HG02678 (cell line): Measurements from ENCODE around the gene TRMU.
"Not testable (repeated sequence)": the region's sequence is repeated elsewhere in the genome, so short reads cannot be mapped to it uniquely, and the experiment has no call there.

Experiments used
- ATAC-seq: cut with Tn5 transposase; IDR thresholded peaks from one replicate; pipeline ENCODE4 v1.9.1; 2021; ENCODE audit warnings: mild to moderate bottlenecking, moderate library complexity; ENCODE audit not compliant: unreplicated experiment

The TRMU gene

GRCh38 chr22:46299101-46299500, 36.4 kb upstream of the TRMU start:
- no peak for ATAC-seq

- ATAC-seq = no peak
Observed at GRCh38 chr22:46300491-46300890, 35.0 kb upstream of the TRMU start.

GRCh38 chr22:46303347-46303965, 32.1 kb upstream of the TRMU start:
- ATAC-seq = no peak

GRCh38 chr22:46308283-46308988, 27.1 kb upstream of the TRMU start:
- ATAC-seq = no peak

- ATAC-seq = no peak
Observed at GRCh38 chr22:46309526-46310085, 25.9 kb upstream of the TRMU start.

- no peak for ATAC-seq
Observed at GRCh38 chr22:46312056-46312455, 23.5 kb upstream of the TRMU start.

- ATAC-seq = not testable (repeated sequence)
Observed at GRCh38 chr22:46312848-46313247, 22.7 kb upstream of the TRMU start.

- no peak for ATAC-seq
Observed at GRCh38 chr22:46315976-46316375, 19.5 kb upstream of the TRMU start.

- ATAC-seq = no peak
Observed at GRCh38 chr22:46317646-46318045, 17.9 kb upstream of the TRMU start.

GRCh38 chr22:46318576-46318975, 16.9 kb upstream of the TRMU start:
- no peak for ATAC-seq

- ATAC-seq = no peak
Observed at GRCh38 chr22:46319319-46319718, 16.2 kb upstream of the TRMU start.

GRCh38 chr22:46320166-46320710, 15.3 kb upstream of the TRMU start:
- ATAC-seq = no peak

- ATAC-seq = no peak
Observed at GRCh38 chr22:46320716-46321386, 14.7 kb upstream of the TRMU start.

- no peak for ATAC-seq
Observed at GRCh38 chr22:46322711-46323110, 12.8 kb upstream of the TRMU start.

- no peak for ATAC-seq
Observed at GRCh38 chr22:46323162-46323561, 12.4 kb upstream of the TRMU start.

- ATAC-seq = no peak
Observed at GRCh38 chr22:46326066-46326680, 9.3 kb upstream of the TRMU start.

- no peak for ATAC-seq
Observed at GRCh38 chr22:46327691-46328465, 7.6 kb upstream of the TRMU start.

GRCh38 chr22:46328797-46329196, 6.7 kb upstream of the TRMU start:
- no peak for ATAC-seq

- no peak for ATAC-seq
Observed at GRCh38 chr22:46329616-46330015, 5.9 kb upstream of the TRMU start.

- ATAC-seq = no peak
Observed at GRCh38 chr22:46330426-46330825, 5.1 kb upstream of the TRMU start.
